ENCODE results near the gene RFTN1. TPM values are rescaled to one million over a fixed set of nuclear protein-coding genes. Genes with fewer than 3 reads are reported as not detected.

RFTN1 gene
- total RNA-seq, 2 experiments from 2014 or later: 81.8 to 152 TPM

DNA sequence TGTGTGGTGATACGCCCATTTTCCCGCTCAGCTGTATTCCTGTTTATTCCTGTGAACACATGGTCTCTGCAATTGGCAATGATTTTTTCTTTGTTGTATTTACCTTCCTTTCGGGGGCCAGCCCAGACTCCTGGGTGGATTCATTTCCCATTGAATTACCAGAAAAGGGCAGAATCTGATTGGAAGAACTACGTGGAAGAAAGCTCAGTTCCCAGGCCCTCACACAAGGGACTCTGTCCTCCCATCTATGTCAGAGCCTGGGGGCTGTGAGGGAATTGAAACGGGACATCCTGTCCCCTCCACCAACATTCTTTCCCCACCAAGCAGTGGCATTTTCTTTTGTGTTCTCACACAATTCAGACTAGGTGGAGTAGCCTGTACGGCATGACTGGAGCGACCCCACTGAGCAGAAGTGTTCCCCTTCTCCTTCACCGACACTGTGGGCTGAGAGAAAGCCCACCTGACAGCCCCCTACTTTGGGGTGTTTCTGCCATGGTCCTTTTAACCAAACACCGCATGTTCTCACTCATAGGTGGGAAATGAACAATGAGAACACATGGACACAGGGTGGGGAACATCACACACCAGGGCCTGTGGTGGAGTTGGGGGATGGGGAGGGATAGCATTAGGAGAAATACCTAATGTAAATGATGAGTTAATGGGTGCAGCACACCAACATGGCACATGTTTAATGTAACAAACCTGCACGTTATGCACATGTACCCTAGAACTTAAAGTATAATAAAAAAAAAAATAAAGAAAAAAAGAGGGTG, 32.1 kb upstream of the RFTN1 start:
- ChIA-PET CTCF (ENCODE audit: unreplicated experiment) (no interaction called here), POLR2A (interaction anchor here (0.6 to 0.7 kb wide), 2 partner anchors 29 to 185 kb away, joined by 3 read pairs; no protein-coding TSS in a partner anchor)
- Histone ChIP-seq H3K79me2 (ENCODE audit: insufficient read depth, low read depth, low read length) (no peaks in the 10 kb centered on the region), H3K4me2 (ENCODE audit: low read length) (no peak overlapping the region), H3K9me3 (ENCODE audit: low read length) (0 out of 2 replicates have a peak, but pooled peaks cover 6% of the 10 kb centered on the region), H4K20me1 (ENCODE audit: insufficient read depth, low read length) (no peaks in the 10 kb centered on the region), H2AFZ (ENCODE audit: low read length) (no peak overlapping the region), H3K36me3 (ENCODE audit: insufficient read depth, low read length) (no peaks in the 10 kb centered on the region), H3K9me2 (ENCODE audit: insufficient read depth, low read length) (no peaks in the 10 kb centered on the region), H3K27ac (ENCODE audit: low read depth, low read length, poor library complexity, severe bottlenecking) (no peak overlapping the region), H3K4me1 (ENCODE audit: insufficient read depth, low read length, poor library complexity, severe bottlenecking) (peaks cover 9% of the 10 kb centered on the region), H3K4me3 (ENCODE audit: low read depth, low read length, poor library complexity, severe bottlenecking) (no peak overlapping the region)
- TF ChIP-seq, protein P1, sequence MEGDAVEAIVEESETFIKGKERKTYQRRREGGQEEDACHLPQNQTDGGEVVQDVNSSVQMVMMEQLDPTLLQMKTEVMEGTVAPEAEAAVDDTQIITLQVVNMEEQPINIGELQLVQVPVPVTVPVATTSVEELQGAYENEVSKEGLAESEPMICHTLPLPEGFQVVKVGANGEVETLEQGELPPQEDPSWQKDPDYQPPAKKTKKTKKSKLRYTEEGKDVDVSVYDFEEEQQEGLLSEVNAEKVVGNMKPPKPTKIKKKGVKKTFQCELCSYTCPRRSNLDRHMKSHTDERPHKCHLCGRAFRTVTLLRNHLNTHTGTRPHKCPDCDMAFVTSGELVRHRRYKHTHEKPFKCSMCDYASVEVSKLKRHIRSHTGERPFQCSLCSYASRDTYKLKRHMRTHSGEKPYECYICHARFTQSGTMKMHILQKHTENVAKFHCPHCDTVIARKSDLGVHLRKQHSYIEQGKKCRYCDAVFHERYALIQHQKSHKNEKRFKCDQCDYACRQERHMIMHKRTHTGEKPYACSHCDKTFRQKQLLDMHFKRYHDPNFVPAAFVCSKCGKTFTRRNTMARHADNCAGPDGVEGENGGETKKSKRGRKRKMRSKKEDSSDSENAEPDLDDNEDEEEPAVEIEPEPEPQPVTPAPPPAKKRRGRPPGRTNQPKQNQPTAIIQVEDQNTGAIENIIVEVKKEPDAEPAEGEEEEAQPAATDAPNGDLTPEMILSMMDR (conservative IDR thresholded peaks at IDR 0.05; ENCODE audit: low read length): no peak
- no peak for TF ChIP-seq EZH2phosphoT487 (IDR thresholded peaks at IDR 0.05; ENCODE audit: borderline replicate concordance, low read depth, low read length)
- DNase-seq (ENCODE audit: low spot score): no peak
- intact Hi-C loops (cut with micrococcal nuclease; ENCODE audit: unreplicated experiment): no loop called here
- BruUV-seq (replicated peaks): no TSS peak

DNA sequence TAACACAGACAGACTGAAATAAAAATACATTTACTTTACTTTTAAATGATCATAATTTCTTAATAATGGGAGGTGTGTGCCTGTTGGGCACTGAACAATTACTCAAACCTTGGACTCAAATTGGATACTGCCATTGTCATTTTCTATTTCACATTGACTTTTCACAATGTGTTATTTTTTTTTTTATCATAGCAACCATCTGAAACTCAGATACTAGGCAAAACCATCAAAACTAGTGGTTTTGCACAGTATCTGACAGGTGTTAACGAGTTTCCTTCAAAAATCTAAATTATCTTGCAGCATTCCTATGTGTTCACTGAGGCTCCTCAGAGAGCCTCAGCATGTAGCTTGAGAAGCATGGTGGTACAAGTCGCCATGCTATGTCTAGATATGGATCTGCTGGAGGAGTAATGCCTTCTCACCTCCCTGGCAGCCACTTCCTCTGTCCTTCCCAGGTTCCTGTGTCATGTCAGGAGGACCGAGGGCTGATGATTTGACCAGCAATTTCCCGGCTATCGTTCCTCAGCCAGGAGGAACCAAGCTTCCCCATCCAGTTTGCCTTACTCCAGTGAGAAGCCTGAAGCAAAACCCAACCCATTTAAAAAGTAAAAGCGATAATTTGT, 29.9 kb upstream of the RFTN1 start:
- Histone ChIP-seq H3K36me3 (ENCODE audit: insufficient read depth, low read length) (no peaks in the 10 kb centered on the region), H3K27ac (ENCODE audit: low read depth, low read length, poor library complexity, severe bottlenecking) (no peak overlapping the region), H2AFZ (ENCODE audit: low read length) (no peak overlapping the region), H3K79me2 (ENCODE audit: insufficient read depth, low read depth, low read length) (no peaks in the 10 kb centered on the region), H3K9me3 (ENCODE audit: low read length) (0 out of 2 replicates have a peak, but pooled peaks cover 6% of the 10 kb centered on the region), H3K9me2 (ENCODE audit: insufficient read depth, low read length) (no peaks in the 10 kb centered on the region), H4K20me1 (ENCODE audit: insufficient read depth, low read length) (no peaks in the 10 kb centered on the region), H3K4me3 (ENCODE audit: low read depth, low read length, poor library complexity, severe bottlenecking) (no peak overlapping the region), H3K4me1 (ENCODE audit: insufficient read depth, low read length, poor library complexity, severe bottlenecking) (no peaks in the 10 kb centered on the region), H3K4me2 (ENCODE audit: low read length) (no peak overlapping the region)
- BruUV-seq (replicated peaks): no TSS peak
- POLR2A ChIA-PET: interaction anchor here (1.1 kb wide), 1 partner anchor 11 kb away, joined by 3 read pairs; no protein-coding TSS in a partner anchor
- DNase-seq (ENCODE audit: low spot score): no peak
- TF ChIP-seq EZH2phosphoT487 (IDR thresholded peaks at IDR 0.05; ENCODE audit: borderline replicate concordance, low read depth, low read length): no peak
- intact Hi-C loops (cut with micrococcal nuclease; ENCODE audit: unreplicated experiment): no loop called here
- CTCF ChIA-PET (ENCODE audit: unreplicated experiment): no interaction called here

DNA sequence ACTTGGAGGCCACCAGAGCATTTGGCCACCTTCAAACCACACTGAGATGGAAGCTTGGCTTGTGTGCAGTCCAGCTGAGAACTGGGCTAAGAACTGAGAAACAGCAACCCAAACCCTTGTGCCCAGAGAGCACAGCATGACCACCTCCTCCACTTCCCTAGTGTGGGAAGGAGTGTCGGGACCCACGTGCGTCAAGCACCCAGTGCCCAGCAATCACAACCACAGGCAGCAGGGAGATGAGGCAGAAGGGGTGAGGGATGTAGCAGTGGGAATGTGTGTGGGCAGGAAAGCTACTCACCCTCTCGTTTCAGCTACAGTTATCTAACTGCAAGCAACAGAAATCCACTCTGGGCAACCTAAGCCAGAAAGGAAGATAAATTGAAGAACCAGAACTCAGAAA, 25.0 kb upstream of the RFTN1 start:
- Histone ChIP-seq H3K79me2 (ENCODE audit: insufficient read depth, low read depth, low read length) (no peaks in the 10 kb centered on the region), H3K36me3 (ENCODE audit: insufficient read depth, low read length) (no peaks in the 10 kb centered on the region), H4K20me1 (ENCODE audit: insufficient read depth, low read length) (no peaks in the 10 kb centered on the region), H3K4me2 (ENCODE audit: low read length) (no peak overlapping the region), H3K9me2 (ENCODE audit: insufficient read depth, low read length) (no peaks in the 10 kb centered on the region), H3K27ac (ENCODE audit: low read depth, low read length, poor library complexity, severe bottlenecking) (no peak overlapping the region), H2AFZ (ENCODE audit: low read length) (no peak overlapping the region), H3K4me3 (ENCODE audit: low read depth, low read length, poor library complexity, severe bottlenecking) (no peak overlapping the region), H3K9me3 (ENCODE audit: low read length) (no peaks in the 10 kb centered on the region), H3K4me1 (ENCODE audit: insufficient read depth, low read length, poor library complexity, severe bottlenecking) (no peaks in the 10 kb centered on the region)
- no TSS peak for BruUV-seq (replicated peaks)
- no peak for TF ChIP-seq EZH2phosphoT487 (IDR thresholded peaks at IDR 0.05; ENCODE audit: borderline replicate concordance, low read depth, low read length)
- TF ChIP-seq, protein P1 (conservative IDR thresholded peaks at IDR 0.05; ENCODE audit: low read length): no peak
- ChIA-PET POLR2A (interaction anchor here (0.6 to 1.4 kb wide), 3 partner anchors 16 to 248 kb away, joined by 3 to 4 read pairs (median 3); no protein-coding TSS in a partner anchor), CTCF (ENCODE audit: unreplicated experiment) (no interaction called here)
- intact Hi-C loops (cut with micrococcal nuclease; ENCODE audit: unreplicated experiment): no loop called here
- no peak for DNase-seq (ENCODE audit: low spot score)

Measured in OCI-LY7 (cell line).